ENCODE results near the gene MAPK12. TPM values are rescaled to one million over a fixed set of nuclear protein-coding genes. Genes with fewer than 3 reads are reported as not detected.
A peak's percentile ranks its signal among the peaks of the same experiment; 100 is the strongest.

Gene MAPK12
- total and polyA plus RNA-seq, 2 donors (not counting 3 experiments of a cell fraction or from before 2014, with no cell fraction given): 72.3 to 86.8 TPM

- peaks cover 13% of the 10 kb centered on the region for H3K4me1 ChIP-seq (ENCODE audit: control insufficient read depth, extremely low read depth, insufficient read depth, low read length)
- H2AFZ ChIP-seq (ENCODE audit: low read depth, low read length): no peak overlapping the region
- H3K27ac ChIP-seq (ENCODE audit: insufficient read depth, low read depth, low read length): no peak overlapping the region
- BruUV-seq (replicated peaks): no TSS peak
- intact Hi-C loops (cut with micrococcal nuclease) (loop anchor here (10.0 kb wide), 1 partner anchor 234 kb away; no protein-coding TSS in a partner anchor), dilution Hi-C loops (cut with MboI; ENCODE audit: extremely low pct_ligation_motif_present, low sequenced_read_pairs) (no loop called here)
- FAIRE-seq: no peak
- peaks cover 8 to 19% of the 10 kb centered on the region in 2 experiments for H3K36me3 ChIP-seq (ENCODE audit: control insufficient read depth in 2 of 2, extremely low read depth in 1 of 2, insufficient read depth in 2 of 2, low read length in 2 of 2)
- H4K20me1 ChIP-seq (replicated peaks; ENCODE audit: control insufficient read depth, extremely low read depth, insufficient read depth, low read length): no peaks in the 10 kb centered on the region
- no peak for DNase-seq (ENCODE audit: low read depth, low spot score)
- H3K4me2 ChIP-seq (ENCODE audit: insufficient read depth, low read length): no peak overlapping the region
- H3K9me3 ChIP-seq (replicated peaks; ENCODE audit: control insufficient read depth, insufficient read depth, low read length): no peaks in the 10 kb centered on the region
- ChIA-PET POLR2A (no interaction called here), CTCF (interaction anchor here (0.6 to 1.7 kb wide), 8 partner anchors 14 to 278 kb away, joined by 3 to 13 read pairs (median 4); no protein-coding TSS in a partner anchor)
- peaks cover 15% of the 10 kb centered on the region for H3K79me2 ChIP-seq (ENCODE audit: control insufficient read depth, insufficient read depth, low read length)
- no peak overlapping the region for H3K4me3 ChIP-seq (replicated peaks in 1 of 3; ENCODE audit: insufficient read depth in 1 of 3, low read depth in 1 of 3, low read length in 3 of 3)
- H3K9me1 ChIP-seq (replicated peaks; ENCODE audit: control insufficient read depth, extremely low read depth, insufficient read depth, low read length): no peaks in the 10 kb centered on the region
- TF ChIP-seq, protein P1, sequence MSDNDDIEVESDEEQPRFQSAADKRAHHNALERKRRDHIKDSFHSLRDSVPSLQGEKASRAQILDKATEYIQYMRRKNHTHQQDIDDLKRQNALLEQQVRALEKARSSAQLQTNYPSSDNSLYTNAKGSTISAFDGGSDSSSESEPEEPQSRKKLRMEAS (IDR thresholded peaks at IDR 0.05; ENCODE audit: insufficient read depth, insufficient read length): no peak
- TF ChIP-seq EZH2 (IDR thresholded peaks at IDR 0.05; ENCODE audit: borderline replicate concordance, low read depth, low read length, severe bottlenecking) (no peak), GATA2 (IDR thresholded peaks at IDR 0.05; ENCODE audit: insufficient read depth, insufficient read length, low read depth, low read length) (no peak)
- H3K27me3 ChIP-seq (ENCODE audit: control insufficient read depth in 2 of 2, insufficient read depth in 2 of 2, low read length in 2 of 2): no peaks in the 10 kb centered on the region
- no peak overlapping the region for H3K9ac ChIP-seq (replicated peaks; ENCODE audit: extremely low read depth, insufficient read depth, low read length)
These were observed 53.0 kb downstream of the MAPK12 start for GRCh38 chr22:50208430-50208938.

GRCh38 chr22:50207383-50208140 lies 53.9 kb downstream of the MAPK12 start:
- TF ChIP-seq, protein P1 (IDR thresholded peaks at IDR 0.05; ENCODE audit: insufficient read depth, insufficient read length): no peak
- TF ChIP-seq MYC (IDR thresholded peaks at IDR 0.05; ENCODE audit: low read depth, low read length): no peak
- Histone ChIP-seq H4K20me1 (replicated peaks; ENCODE audit: control insufficient read depth, extremely low read depth, insufficient read depth, low read length) (no peaks in the 10 kb centered on the region), H3K9ac (replicated peaks; ENCODE audit: extremely low read depth, insufficient read depth, low read length) (no peak overlapping the region), H3K79me2 (ENCODE audit: control insufficient read depth, insufficient read depth, low read length) (peaks cover 15% of the 10 kb centered on the region), H2AFZ (ENCODE audit: low read depth, low read length) (no peak overlapping the region), H3K36me3 (ENCODE audit: control insufficient read depth in 2 of 2, extremely low read depth in 1 of 2, insufficient read depth in 2 of 2, low read length in 2 of 2) (peaks cover 4 to 16% of the 10 kb centered on the region in 2 experiments), H3K4me2 (ENCODE audit: insufficient read depth, low read length) (no peak overlapping the region), H3K9me1 (replicated peaks; ENCODE audit: control insufficient read depth, extremely low read depth, insufficient read depth, low read length) (no peaks in the 10 kb centered on the region), H3K4me3 (replicated peaks in 1 of 3; ENCODE audit: insufficient read depth in 1 of 3, low read depth in 1 of 3, low read length in 3 of 3) (no peak overlapping the region), H3K4me1 (ENCODE audit: control insufficient read depth, extremely low read depth, insufficient read depth, low read length) (peaks cover 13% of the 10 kb centered on the region), H3K27ac (ENCODE audit: insufficient read depth, low read depth, low read length) (no peak overlapping the region), H3K27me3 (ENCODE audit: control insufficient read depth in 2 of 2, insufficient read depth in 2 of 2, low read length in 2 of 2) (no peaks in the 10 kb centered on the region), H3K9me3 (replicated peaks; ENCODE audit: control insufficient read depth, insufficient read depth, low read length) (no peaks in the 10 kb centered on the region)
- FAIRE-seq (peak; percentile 75), DNase-seq (ENCODE audit: low read depth, low spot score) (peak; percentile 48)
- POLR2A ChIA-PET: no interaction called here
- no TSS peak for BruUV-seq (replicated peaks)
- intact Hi-C loops (cut with micrococcal nuclease): loop anchor here (1.0 to 10.0 kb wide), 2 partner anchors 177 to 233 kb away; no protein-coding TSS in a partner anchor
- dilution Hi-C loops (cut with MboI; ENCODE audit: extremely low pct_ligation_motif_present, low sequenced_read_pairs): no loop called here
- CTCF ChIA-PET: interaction anchor here (0.9 to 1.8 kb wide), 6 partner anchors 8 to 240 kb away, joined by 3 to 6 read pairs (median 4); no protein-coding TSS in a partner anchor

Data from endothelial cell of umbilical vein (primary cell).